ENCODE results near the gene FXYD2.
A peak's percentile ranks its signal among the peaks of the same experiment; 100 is the strongest.

Gene FXYD2

DNA sequence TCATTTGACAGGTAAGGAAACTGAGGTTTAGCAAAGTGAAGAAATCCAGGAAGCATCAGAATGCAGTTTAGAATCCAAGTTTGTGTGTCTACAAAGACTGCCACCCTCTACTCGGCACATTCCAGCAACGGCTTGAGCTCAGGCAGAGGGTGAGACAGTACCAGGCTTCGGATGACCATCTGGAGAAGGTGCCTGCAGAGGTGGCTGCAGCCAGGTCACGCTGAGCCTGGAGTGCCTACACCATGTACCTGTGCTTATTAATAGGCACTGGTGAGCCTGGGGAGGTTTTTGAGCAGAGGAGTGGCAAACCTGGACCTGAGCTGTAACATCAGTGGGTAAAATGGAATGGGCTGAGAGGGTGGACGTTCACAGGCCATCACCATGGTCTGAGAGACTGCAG, 47.2 kb upstream of the FXYD2 start:
- Histone ChIP-seq H3K27ac (ENCODE audit: low read depth, low read length) (no peak overlapping the region), H3K14ac (ENCODE audit: low read length) (no peak overlapping the region), H4K12ac (ENCODE audit: low read depth, low read length) (no peak overlapping the region), H2BK12ac (ENCODE audit: low read length) (no peak overlapping the region), H3K79me2 (ENCODE audit: control insufficient read depth, insufficient read depth, low read length, poor library complexity) (no peaks in the 10 kb centered on the region), H3K36me3 (ENCODE audit: control insufficient read depth in 1 of 2, insufficient read depth in 2 of 2, low read length in 2 of 2) (no peaks in the 10 kb centered on the region), H3K9ac (ENCODE audit: low read length) (no peak overlapping the region), H3K79me1 (ENCODE audit: low read length) (no peaks in the 10 kb centered on the region), H3K4me2 (ENCODE audit: low read length) (no peak overlapping the region), H2AFZ (ENCODE audit: insufficient read depth, low read length, poor library complexity) (no peak overlapping the region), H2BK120ac (ENCODE audit: insufficient read depth, low read length, poor library complexity) (no peak overlapping the region), H3K18ac (ENCODE audit: low read length) (no peak overlapping the region), H3K9me3 (ENCODE audit: insufficient read depth, low read depth, low read length) (peaks cover 2% of the 10 kb centered on the region), H2BK5ac (ENCODE audit: low read depth, low read length, poor library complexity) (no peak overlapping the region), H4K8ac (ENCODE audit: low read depth, low read length) (no peak overlapping the region), H4K91ac (ENCODE audit: low read depth, low read length) (no peak overlapping the region), H3K4ac (ENCODE audit: low read depth, low read length) (no peak overlapping the region), H3K23ac (ENCODE audit: low read length) (no peak overlapping the region), H2AK5ac (ENCODE audit: low read length) (no peak overlapping the region), H3K27me3 (ENCODE audit: insufficient read depth, low read length) (peaks cover 28% of the 10 kb centered on the region), H3K4me1 (ENCODE audit: control insufficient read depth in 1 of 2, insufficient read depth in 2 of 2, low read length in 2 of 2) (peaks cover 1 to 13% of the 10 kb centered on the region in 2 experiments), H3K4me3 (ENCODE audit: low read depth, low read length) (no peak overlapping the region)
- no peak for DNase-seq
- WGBS (ENCODE audit: extremely low coverage, insufficient coverage, insufficient read length): no CpG with 5 or more reads among the region's 5 CpGs

DNA sequence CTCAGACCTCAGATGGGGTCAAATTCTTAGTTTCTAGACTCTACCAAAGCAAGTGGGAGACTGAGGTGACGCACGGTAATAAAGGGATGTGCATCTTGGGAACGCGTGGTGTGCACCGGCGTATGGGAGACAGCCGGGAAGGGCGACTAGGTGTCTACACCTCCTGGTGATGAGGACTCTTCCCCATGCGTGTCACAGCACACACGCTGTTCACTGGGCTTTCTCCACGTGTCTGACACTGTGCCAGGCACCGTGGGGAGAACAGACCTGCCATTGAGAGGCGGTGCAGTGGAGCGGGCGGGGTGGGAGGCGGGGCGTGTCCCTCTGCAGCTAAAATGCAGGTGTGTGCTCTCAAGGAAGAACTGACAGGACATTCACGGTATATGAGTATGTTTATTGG, 46.6 kb upstream of the FXYD2 start:
- Histone ChIP-seq H2AK5ac (ENCODE audit: low read length) (no peak overlapping the region), H3K79me1 (ENCODE audit: low read length) (no peaks in the 10 kb centered on the region), H3K9me3 (ENCODE audit: insufficient read depth, low read depth, low read length) (peaks cover 2% of the 10 kb centered on the region), H2AFZ (ENCODE audit: insufficient read depth, low read length, poor library complexity) (no peak overlapping the region), H4K91ac (ENCODE audit: low read depth, low read length) (no peak overlapping the region), H2BK120ac (ENCODE audit: insufficient read depth, low read length, poor library complexity) (no peak overlapping the region), H4K8ac (ENCODE audit: low read depth, low read length) (no peak overlapping the region), H3K36me3 (ENCODE audit: control insufficient read depth in 1 of 2, insufficient read depth in 2 of 2, low read length in 2 of 2) (no peaks in the 10 kb centered on the region), H3K4me1 (ENCODE audit: control insufficient read depth in 1 of 2, insufficient read depth in 2 of 2, low read length in 2 of 2) (peaks cover 1 to 11% of the 10 kb centered on the region in 2 experiments), H3K27me3 (ENCODE audit: insufficient read depth, low read length) (peaks cover 22% of the 10 kb centered on the region), H3K18ac (ENCODE audit: low read length) (no peak overlapping the region), H2BK12ac (ENCODE audit: low read length) (no peak overlapping the region), H3K23ac (ENCODE audit: low read length) (no peak overlapping the region), H3K9ac (ENCODE audit: low read length) (no peak overlapping the region), H3K4ac (ENCODE audit: low read depth, low read length) (no peak overlapping the region), H3K14ac (ENCODE audit: low read length) (no peak overlapping the region), H4K12ac (ENCODE audit: low read depth, low read length) (no peak overlapping the region), H3K27ac (ENCODE audit: low read depth, low read length) (no peak overlapping the region), H3K79me2 (ENCODE audit: control insufficient read depth, insufficient read depth, low read length, poor library complexity) (no peaks in the 10 kb centered on the region), H2BK5ac (ENCODE audit: low read depth, low read length, poor library complexity) (no peak overlapping the region), H3K4me2 (ENCODE audit: low read length) (no peak overlapping the region), H3K4me3 (ENCODE audit: low read depth, low read length) (no peak overlapping the region)
- DNase-seq: no peak
- WGBS (ENCODE audit: extremely low coverage, insufficient coverage, insufficient read length): no CpG with 5 or more reads among the region's 18 CpGs

DNA sequence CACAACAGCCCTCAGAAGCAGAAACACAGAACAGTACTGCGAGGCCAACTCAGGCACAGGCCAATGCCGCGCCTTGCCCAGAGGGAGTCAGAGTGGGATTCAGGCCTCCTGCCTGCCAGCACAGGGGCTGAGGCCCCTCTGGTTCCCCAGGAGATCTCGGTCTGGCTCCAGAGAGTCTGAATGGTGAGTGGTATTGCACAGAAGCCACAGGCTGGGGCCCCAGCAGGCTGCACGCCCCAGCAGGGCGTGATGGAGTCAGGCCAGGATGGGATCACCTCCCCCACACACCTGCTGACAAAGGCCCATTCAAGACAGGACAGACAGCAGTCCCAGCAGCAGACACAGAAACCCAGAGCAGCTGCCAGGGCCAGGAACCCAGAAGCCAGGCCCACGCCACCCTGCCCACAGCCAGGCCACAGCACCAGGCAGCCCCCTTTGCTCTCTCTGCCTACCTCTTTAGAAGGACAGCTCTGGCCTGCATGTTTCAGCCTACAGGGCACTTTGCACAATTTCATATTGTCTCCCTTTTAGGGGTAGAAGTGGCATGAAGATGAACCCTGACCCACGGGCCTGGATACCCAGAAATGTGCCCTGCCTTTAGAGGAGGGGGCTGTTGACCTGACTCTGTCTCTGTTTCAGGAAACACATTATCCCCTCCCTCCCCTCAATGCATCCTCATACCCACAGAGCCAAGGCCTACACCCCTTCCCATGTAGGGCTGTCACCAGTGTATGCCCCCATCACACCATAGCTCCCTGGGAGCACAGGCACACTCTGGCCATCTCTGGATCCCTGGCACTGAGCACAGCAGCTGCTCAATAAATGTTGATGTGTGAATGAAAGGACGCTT, 45.8 kb upstream of the FXYD2 start:
- Histone ChIP-seq H3K27ac (ENCODE audit: low read depth, low read length) (no peak overlapping the region), H3K4me1 (ENCODE audit: control insufficient read depth in 1 of 2, insufficient read depth in 2 of 2, low read length in 2 of 2) (peaks cover 0 to 5% of the 10 kb centered on the region in 2 experiments), H2AK5ac (ENCODE audit: low read length) (no peak overlapping the region), H3K79me1 (ENCODE audit: low read length) (no peaks in the 10 kb centered on the region), H3K36me3 (ENCODE audit: control insufficient read depth in 1 of 2, insufficient read depth in 2 of 2, low read length in 2 of 2) (no peaks in the 10 kb centered on the region), H2BK120ac (ENCODE audit: insufficient read depth, low read length, poor library complexity) (no peak overlapping the region), H3K14ac (ENCODE audit: low read length) (no peak overlapping the region), H4K12ac (ENCODE audit: low read depth, low read length) (no peak overlapping the region), H2BK12ac (ENCODE audit: low read length) (no peak overlapping the region), H3K4ac (ENCODE audit: low read depth, low read length) (no peak overlapping the region), H3K9ac (ENCODE audit: low read length) (no peak overlapping the region), H3K79me2 (ENCODE audit: control insufficient read depth, insufficient read depth, low read length, poor library complexity) (no peaks in the 10 kb centered on the region), H3K18ac (ENCODE audit: low read length) (no peak overlapping the region), H4K91ac (ENCODE audit: low read depth, low read length) (no peak overlapping the region), H4K8ac (ENCODE audit: low read depth, low read length) (no peak overlapping the region), H2AFZ (ENCODE audit: insufficient read depth, low read length, poor library complexity) (no peak overlapping the region), H3K4me3 (ENCODE audit: low read depth, low read length) (no peak overlapping the region), H2BK5ac (ENCODE audit: low read depth, low read length, poor library complexity) (no peak overlapping the region), H3K27me3 (ENCODE audit: insufficient read depth, low read length) (peaks cover 14% of the 10 kb centered on the region), H3K23ac (ENCODE audit: low read length) (no peak overlapping the region), H3K4me2 (ENCODE audit: low read length) (no peak overlapping the region), H3K9me3 (ENCODE audit: insufficient read depth, low read depth, low read length) (peaks cover 2% of the 10 kb centered on the region)
- no peak for DNase-seq
- WGBS (ENCODE audit: extremely low coverage, insufficient coverage, insufficient read length): no CpG with 5 or more reads among the region's 9 CpGs

DNA sequence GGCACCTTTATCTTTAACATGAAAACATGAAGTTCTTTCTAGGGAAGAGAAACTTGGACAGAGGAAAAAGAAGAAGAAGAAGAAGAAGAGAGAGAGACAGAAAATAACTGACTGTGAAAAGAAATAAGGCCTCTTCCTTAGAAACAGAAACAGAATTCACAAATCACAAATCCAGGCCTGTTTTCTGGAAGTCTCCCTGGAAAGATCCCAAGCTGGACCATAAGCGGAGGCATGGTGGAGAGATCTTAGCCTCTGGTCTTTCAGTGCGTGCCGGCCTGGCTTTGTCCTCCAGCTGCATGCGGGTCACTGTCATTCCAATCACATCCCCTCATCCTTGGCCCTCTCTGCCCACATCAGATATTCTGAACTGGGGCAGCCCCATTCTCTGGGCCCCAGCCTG, 45.1 kb upstream of the FXYD2 start:
- H3K23ac ChIP-seq (ENCODE audit: low read length): no peak overlapping the region
- H3K79me2 ChIP-seq (ENCODE audit: control insufficient read depth, insufficient read depth, low read length, poor library complexity): no peaks in the 10 kb centered on the region
- H2BK120ac ChIP-seq (ENCODE audit: insufficient read depth, low read length, poor library complexity): no peak overlapping the region
- no peak overlapping the region for H3K14ac ChIP-seq (ENCODE audit: low read length)
- peak in 1 of 2 donors; percentile 34 for DNase-seq
- no CpG with 5 or more reads among the region's 4 CpGs for WGBS (ENCODE audit: extremely low coverage, insufficient coverage, insufficient read length)
- H2AK5ac ChIP-seq (ENCODE audit: low read length): no peak overlapping the region
- no peak overlapping the region for H3K18ac ChIP-seq (ENCODE audit: low read length)
- H3K4me1 ChIP-seq (ENCODE audit: control insufficient read depth in 1 of 2, insufficient read depth in 2 of 2, low read length in 2 of 2): peaks cover 0 to 5% of the 10 kb centered on the region in 2 experiments
- H4K91ac ChIP-seq (ENCODE audit: low read depth, low read length): no peak overlapping the region
- no peak overlapping the region for H2BK5ac ChIP-seq (ENCODE audit: low read depth, low read length, poor library complexity)
- no peak overlapping the region for H3K4ac ChIP-seq (ENCODE audit: low read depth, low read length)
- no peak overlapping the region for H4K8ac ChIP-seq (ENCODE audit: low read depth, low read length)
- no peaks in the 10 kb centered on the region for H3K79me1 ChIP-seq (ENCODE audit: low read length)
- H3K9ac ChIP-seq (ENCODE audit: low read length): no peak overlapping the region
- H3K4me2 ChIP-seq (ENCODE audit: low read length): no peak overlapping the region
- H3K27me3 ChIP-seq (ENCODE audit: insufficient read depth, low read length): peaks cover 8% of the 10 kb centered on the region
- H3K4me3 ChIP-seq (ENCODE audit: low read depth, low read length): no peak overlapping the region
- H2BK12ac ChIP-seq (ENCODE audit: low read length): no peak overlapping the region
- H3K9me3 ChIP-seq (ENCODE audit: insufficient read depth, low read depth, low read length): no peaks in the 10 kb centered on the region
- H3K36me3 ChIP-seq (ENCODE audit: control insufficient read depth in 1 of 2, insufficient read depth in 2 of 2, low read length in 2 of 2): no peaks in the 10 kb centered on the region
- H4K12ac ChIP-seq (ENCODE audit: low read depth, low read length): no peak overlapping the region
- H2AFZ ChIP-seq (ENCODE audit: insufficient read depth, low read length, poor library complexity): no peak overlapping the region
- no peak overlapping the region for H3K27ac ChIP-seq (ENCODE audit: low read depth, low read length)
